ENCODE data around the gene CTNND2. TPM values are rescaled to one million over a fixed set of nuclear protein-coding genes. Genes with fewer than 3 reads are reported as not detected.

Gene CTNND2
- polyA plus RNA-seq, 1 of the 3 experiments (the other 2 are of a cell fraction) = not detected

GRCh38 chr5:11596185-11596584 lies 308.1 kb downstream of the CTNND2 start:
- H3K9me2 ChIP-seq = no peaks in the 10 kb centered on the region
- H3K4me3 ChIP-seq (ENCODE audit: low read depth in 2 of 2, low read length in 1 of 2) = no peak overlapping the region
- H3K9ac ChIP-seq = no peak overlapping the region
- CTCF ChIA-PET = no interaction called here
- no peak for DNase-seq
- H3K36me3 ChIP-seq (replicated peaks in 1 of 2; ENCODE audit: control insufficient read depth in 1 of 2, insufficient read depth in 2 of 2, low read length in 1 of 2) = no peaks in the 10 kb centered on the region
- no peaks in the 10 kb centered on the region for H3F3A ChIP-seq (replicated peaks; ENCODE audit: insufficient read depth)
- no peaks in the 10 kb centered on the region for H4K20me1 ChIP-seq (ENCODE audit: insufficient read depth)
- 0% methylated on average over 1 of the region's 1 CpG for WGBS (ENCODE audit: low lambda C conversion rate)
- TF ChIP-seq JUND (IDR thresholded peaks at IDR 0.05) (no peak), SMC3 (IDR thresholded peaks at IDR 0.05; ENCODE audit: low read depth, low read length) (no peak), CHD2 (IDR thresholded peaks at IDR 0.05; ENCODE audit: low read length, partially characterized antibody) (no peak)
- TF ChIP-seq, protein P1, sequence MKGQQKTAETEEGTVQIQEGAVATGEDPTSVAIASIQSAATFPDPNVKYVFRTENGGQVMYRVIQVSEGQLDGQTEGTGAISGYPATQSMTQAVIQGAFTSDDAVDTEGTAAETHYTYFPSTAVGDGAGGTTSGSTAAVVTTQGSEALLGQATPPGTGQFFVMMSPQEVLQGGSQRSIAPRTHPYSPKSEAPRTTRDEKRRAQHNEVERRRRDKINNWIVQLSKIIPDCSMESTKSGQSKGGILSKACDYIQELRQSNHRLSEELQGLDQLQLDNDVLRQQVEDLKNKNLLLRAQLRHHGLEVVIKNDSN (IDR thresholded peaks at IDR 0.05; ENCODE audit: borderline replicate concordance, low read depth) = no peak
- no peaks in the 10 kb centered on the region for H3K4me1 ChIP-seq (ENCODE audit: control insufficient read depth in 1 of 2, insufficient read depth in 2 of 2, low read depth in 1 of 2, low read length in 1 of 2)
- H3K27ac ChIP-seq (ENCODE audit: low read depth in 2 of 2, low read length in 1 of 2) = no peak overlapping the region
- H2AFZ ChIP-seq (ENCODE audit: low read depth) = no peak overlapping the region
- H3K9me3 ChIP-seq = no peaks in the 10 kb centered on the region
- H3K4me2 ChIP-seq = no peak overlapping the region
- H3K27me3 ChIP-seq (ENCODE audit: insufficient read depth) = no peaks in the 10 kb centered on the region
- POLR2A ChIA-PET = no interaction called here
- no peaks in the 10 kb centered on the region for H3K79me2 ChIP-seq (ENCODE audit: insufficient read depth)

DNA sequence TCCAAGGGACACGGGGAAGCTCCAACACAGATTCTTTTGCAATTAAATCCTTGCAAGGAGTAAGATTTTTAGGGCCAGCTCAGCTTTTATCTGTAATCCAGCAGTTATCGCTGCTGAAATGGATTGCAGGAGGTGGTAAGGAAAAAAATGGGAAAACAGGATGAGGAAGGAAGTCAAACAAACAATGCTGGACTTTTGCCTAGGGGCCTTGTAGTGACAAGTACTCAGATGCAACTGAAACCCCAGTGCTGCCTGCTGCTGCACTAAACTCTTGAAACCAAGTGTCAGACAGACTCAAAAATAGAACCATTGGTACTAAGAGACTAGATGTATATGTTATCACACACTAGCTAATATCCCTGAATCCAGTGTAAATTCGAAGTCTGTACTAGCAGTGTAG lies 309.2 kb downstream of the CTNND2 start:
- Histone ChIP-seq H3K4me1 (ENCODE audit: control insufficient read depth in 1 of 2, insufficient read depth in 2 of 2, low read depth in 1 of 2, low read length in 1 of 2) (no peaks in the 10 kb centered on the region), H3K27ac (ENCODE audit: low read depth in 2 of 2, low read length in 1 of 2) (no peak overlapping the region), H3K9ac (no peak overlapping the region), H2AFZ (ENCODE audit: low read depth) (no peak overlapping the region), H3K27me3 (ENCODE audit: insufficient read depth) (no peaks in the 10 kb centered on the region), H3F3A (replicated peaks; ENCODE audit: insufficient read depth) (no peaks in the 10 kb centered on the region), H4K20me1 (ENCODE audit: insufficient read depth) (no peaks in the 10 kb centered on the region), H3K9me2 (no peaks in the 10 kb centered on the region), H3K4me3 (ENCODE audit: low read depth in 2 of 2, low read length in 1 of 2) (no peak overlapping the region), H3K9me3 (no peaks in the 10 kb centered on the region), H3K36me3 (replicated peaks in 1 of 2; ENCODE audit: control insufficient read depth in 1 of 2, insufficient read depth in 2 of 2, low read length in 1 of 2) (no peaks in the 10 kb centered on the region), H3K79me2 (ENCODE audit: insufficient read depth) (no peaks in the 10 kb centered on the region), H3K4me2 (no peak overlapping the region)
- ChIA-PET POLR2A (no interaction called here), CTCF (no interaction called here)
- DNase-seq = no peak
- TF ChIP-seq FOXJ3 (CRISPR knock-in tag; IDR thresholded peaks at IDR 0.05) = no peak
- TF ChIP-seq POLR2AphosphoS5 (IDR thresholded peaks at IDR 0.05; ENCODE audit: low read depth, low read length) = no peak
- TF ChIP-seq USF2 (IDR thresholded peaks at IDR 0.05; ENCODE audit: borderline replicate concordance, low read depth, low read length) = no peak
- TF ChIP-seq IRF3 (IDR thresholded peaks at IDR 0.05; ENCODE audit: low read depth, low read length) = no peak
- TF ChIP-seq, protein P2, sequence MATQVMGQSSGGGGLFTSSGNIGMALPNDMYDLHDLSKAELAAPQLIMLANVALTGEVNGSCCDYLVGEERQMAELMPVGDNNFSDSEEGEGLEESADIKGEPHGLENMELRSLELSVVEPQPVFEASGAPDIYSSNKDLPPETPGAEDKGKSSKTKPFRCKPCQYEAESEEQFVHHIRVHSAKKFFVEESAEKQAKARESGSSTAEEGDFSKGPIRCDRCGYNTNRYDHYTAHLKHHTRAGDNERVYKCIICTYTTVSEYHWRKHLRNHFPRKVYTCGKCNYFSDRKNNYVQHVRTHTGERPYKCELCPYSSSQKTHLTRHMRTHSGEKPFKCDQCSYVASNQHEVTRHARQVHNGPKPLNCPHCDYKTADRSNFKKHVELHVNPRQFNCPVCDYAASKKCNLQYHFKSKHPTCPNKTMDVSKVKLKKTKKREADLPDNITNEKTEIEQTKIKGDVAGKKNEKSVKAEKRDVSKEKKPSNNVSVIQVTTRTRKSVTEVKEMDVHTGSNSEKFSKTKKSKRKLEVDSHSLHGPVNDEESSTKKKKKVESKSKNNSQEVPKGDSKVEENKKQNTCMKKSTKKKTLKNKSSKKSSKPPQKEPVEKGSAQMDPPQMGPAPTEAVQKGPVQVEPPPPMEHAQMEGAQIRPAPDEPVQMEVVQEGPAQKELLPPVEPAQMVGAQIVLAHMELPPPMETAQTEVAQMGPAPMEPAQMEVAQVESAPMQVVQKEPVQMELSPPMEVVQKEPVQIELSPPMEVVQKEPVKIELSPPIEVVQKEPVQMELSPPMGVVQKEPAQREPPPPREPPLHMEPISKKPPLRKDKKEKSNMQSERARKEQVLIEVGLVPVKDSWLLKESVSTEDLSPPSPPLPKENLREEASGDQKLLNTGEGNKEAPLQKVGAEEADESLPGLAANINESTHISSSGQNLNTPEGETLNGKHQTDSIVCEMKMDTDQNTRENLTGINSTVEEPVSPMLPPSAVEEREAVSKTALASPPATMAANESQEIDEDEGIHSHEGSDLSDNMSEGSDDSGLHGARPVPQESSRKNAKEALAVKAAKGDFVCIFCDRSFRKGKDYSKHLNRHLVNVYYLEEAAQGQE (IDR thresholded peaks at IDR 0.05; ENCODE audit: low read depth, low read length) = no peak
- TF ChIP-seq YY1 (IDR thresholded peaks at IDR 0.05; ENCODE audit: low read depth) = no peak
- TF ChIP-seq SIN3A (IDR thresholded peaks at IDR 0.05; ENCODE audit: borderline replicate concordance, low read depth, low read length) = no peak
- no peak for TF ChIP-seq GABPA (IDR thresholded peaks at IDR 0.05; ENCODE audit: low read depth)
- TF ChIP-seq FOXM1 (IDR thresholded peaks at IDR 0.05; ENCODE audit: low read depth) = no peak
- no peak for TF ChIP-seq GATA2 (CRISPR knock-in tag; IDR thresholded peaks at IDR 0.05)
- 9% methylated on average over 3 of the region's 3 CpGs for WGBS (ENCODE audit: low lambda C conversion rate)

Data from SK-N-SH (cell line).